Measurements from ENCODE around the gene C12orf75.

DNA sequence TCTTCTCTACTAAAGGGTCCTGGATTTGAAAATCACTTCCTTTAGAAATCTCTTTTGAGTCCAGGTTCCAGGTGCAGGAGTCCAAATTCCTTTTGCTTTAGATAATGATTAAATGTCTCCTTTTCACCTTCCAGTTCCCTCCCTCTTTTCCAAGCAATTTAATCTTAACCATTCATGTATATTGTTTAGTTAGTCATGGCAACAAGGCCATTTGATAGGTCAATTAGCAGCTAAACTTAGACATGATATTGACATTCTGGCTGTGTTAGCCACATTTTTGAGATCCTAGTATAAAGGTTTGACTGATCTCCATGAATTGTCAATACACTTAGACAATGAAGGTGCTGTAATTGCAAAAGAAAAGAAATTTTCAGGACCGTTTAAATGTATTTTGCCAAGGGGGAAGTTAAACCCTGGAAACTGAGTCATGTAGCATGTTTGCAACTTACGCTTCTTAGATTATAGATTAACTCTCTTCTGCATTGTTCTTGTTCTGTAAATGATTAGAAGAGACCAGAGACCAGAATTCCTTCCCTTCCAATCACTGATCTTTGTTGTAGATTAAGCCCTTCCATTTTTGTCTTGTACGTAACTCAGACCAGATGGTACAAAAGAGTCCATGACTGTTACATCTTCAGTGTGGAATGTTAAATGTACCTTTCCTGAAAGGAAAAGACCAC, 12.4 kb upstream of the C12orf75 start:
- TF ChIP-seq MTF1 (CRISPR knock-in tag; IDR thresholded peaks at IDR 0.05) (no peak), CTCF (CRISPR knock-in tag; IDR thresholded peaks at IDR 0.05) (no peak)

Data from HepG2 (cell line).